ENCODE data around the gene ADAMTS10. TPM values are rescaled to one million over a fixed set of nuclear protein-coding genes. Genes with fewer than 3 reads are reported as not detected.
"Not testable (repeated sequence)": the region's sequence is repeated elsewhere in the genome, so short reads cannot be mapped to it uniquely, and the experiment has no call there.

The ADAMTS10 gene
- total and polyA plus RNA-seq, 4 donors = 1.2 to 10.1 (median 3.6) TPM

- Histone ChIP-seq H3K4me3 (ENCODE audit: low read depth in 1 of 3, low read length in 3 of 3) (no peak overlapping the region), H3K36me3 (ENCODE audit: control insufficient read depth in 4 of 4, insufficient read depth in 3 of 4, low read depth in 1 of 4, low read length in 3 of 4) (peaks cover 0 to 2% (median 0%) of the 10 kb centered on the region in 4 donors), H3K27ac (ENCODE audit: low read depth in 1 of 2, low read length in 2 of 2) (no peak overlapping the region), H3K27me3 (ENCODE audit: control insufficient read depth in 4 of 4, insufficient read depth in 4 of 4, low read length in 3 of 4) (no peaks in the 10 kb centered on the region), H3K4me1 (ENCODE audit: control insufficient read depth in 4 of 4, insufficient read depth in 4 of 4, low read length in 3 of 4) (no peaks in the 10 kb centered on the region), H3K9ac (ENCODE audit: low read depth in 1 of 2, low read length in 2 of 2) (no peak overlapping the region), H3K9me3 (ENCODE audit: control insufficient read depth in 4 of 4, low read length in 3 of 4) (no peaks in the 10 kb centered on the region)
- DNase-seq (ENCODE audit: low spot score) = no peak
- TF ChIP-seq NR2F2 (IDR thresholded peaks at IDR 0.05) (no peak), RAD21 (IDR thresholded peaks at IDR 0.05) (no peak)
- WGBS = 80% methylated on average over 6 of the region's 6 CpGs
Measured at GRCh38 chr19:8557642-8558238, 52.8 kb downstream of the ADAMTS10 start.

- not testable (repeated sequence) for H3K4me1 ChIP-seq (ENCODE audit: control insufficient read depth in 4 of 4, insufficient read depth in 4 of 4, low read length in 3 of 4); H3K9me3 ChIP-seq (ENCODE audit: control insufficient read depth in 4 of 4, low read length in 3 of 4); H3K4me3 ChIP-seq (ENCODE audit: low read depth in 1 of 3, low read length in 3 of 3); H3K27me3 ChIP-seq (ENCODE audit: control insufficient read depth in 4 of 4, insufficient read depth in 4 of 4, low read length in 3 of 4); H3K9ac ChIP-seq (ENCODE audit: low read depth in 1 of 2, low read length in 2 of 2); H3K36me3 ChIP-seq (ENCODE audit: control insufficient read depth in 4 of 4, insufficient read depth in 3 of 4, low read depth in 1 of 4, low read length in 3 of 4); H3K27ac ChIP-seq (ENCODE audit: low read depth in 1 of 2, low read length in 2 of 2); DNase-seq (ENCODE audit: low spot score)
- WGBS = 93% methylated on average over 7 of the region's 7 CpGs
Measured at GRCh38 chr19:8553729-8554128, 56.8 kb downstream of the ADAMTS10 start.

- no peaks in the 10 kb centered on the region for H3K9me3 ChIP-seq (ENCODE audit: control insufficient read depth in 4 of 4, low read length in 3 of 4)
Measured at GRCh38 chr19:8552810-8553209, 57.7 kb downstream of the ADAMTS10 start.

More at GRCh38 chr19:8552810-8553209, 57.7 kb downstream of the ADAMTS10 start:
- H3K4me3 ChIP-seq (ENCODE audit: low read depth in 1 of 3, low read length in 3 of 3) = no peak overlapping the region
- H3K36me3 ChIP-seq (ENCODE audit: control insufficient read depth in 4 of 4, insufficient read depth in 3 of 4, low read depth in 1 of 4, low read length in 3 of 4) = peaks cover 0 to 4% (median 0%) of the 10 kb centered on the region in 4 donors
- no peaks in the 10 kb centered on the region for H3K4me1 ChIP-seq (ENCODE audit: control insufficient read depth in 4 of 4, insufficient read depth in 4 of 4, low read length in 3 of 4)
- no peak overlapping the region for H3K9ac ChIP-seq (ENCODE audit: low read depth in 1 of 2, low read length in 2 of 2)
- no peak for TF ChIP-seq SP1 (IDR thresholded peaks at IDR 0.05)
- no peak for TF ChIP-seq GABPA (IDR thresholded peaks at IDR 0.05 in 1 of 2, conservative IDR thresholded peaks at IDR 0.05 in 1 of 2)
- no peak for TF ChIP-seq JUND (IDR thresholded peaks at IDR 0.05)
- no peak for TF ChIP-seq HNF4A (conservative IDR thresholded peaks at IDR 0.05)
- no peak for TF ChIP-seq ZBTB33 (IDR thresholded peaks at IDR 0.05)
- no peak for TF ChIP-seq EGR1 (IDR thresholded peaks at IDR 0.05; ENCODE audit: low read depth in 2 of 2)
- no peak for TF ChIP-seq YY1 (IDR thresholded peaks at IDR 0.05)
- no peak for TF ChIP-seq HNF4G (IDR thresholded peaks at IDR 0.05)
- TF ChIP-seq MAX (IDR thresholded peaks at IDR 0.05) = no peak
- no peak for TF ChIP-seq RXRA (IDR thresholded peaks at IDR 0.05)
- no peak for TF ChIP-seq ATF3 (IDR thresholded peaks at IDR 0.05)
- no peak for TF ChIP-seq CTCF (IDR thresholded peaks at IDR 0.05; ENCODE audit: low read depth, low read length, missing input control)
- TF ChIP-seq TAF1 (conservative IDR thresholded peaks at IDR 0.05) = no peak
- no peak for TF ChIP-seq FOXA2 (IDR thresholded peaks at IDR 0.05)
- TF ChIP-seq FOXA1 (IDR thresholded peaks at IDR 0.05) = no peak
- TF ChIP-seq REST (IDR thresholded peaks at IDR 0.05) = no peak
- no peak for TF ChIP-seq NR2F2 (IDR thresholded peaks at IDR 0.05)
- no peak for DNase-seq (ENCODE audit: low spot score)
- no peak overlapping the region for H3K27ac ChIP-seq (ENCODE audit: low read depth in 1 of 2, low read length in 2 of 2)
- 84% methylated on average over 10 of the region's 10 CpGs for WGBS
- no peaks in the 10 kb centered on the region for H3K27me3 ChIP-seq (ENCODE audit: control insufficient read depth in 4 of 4, insufficient read depth in 4 of 4, low read length in 3 of 4)

Data from liver (tissue), 9 donors.